A673 (cell line): Measurements from ENCODE around the gene DDX21. TPM values are rescaled to one million over a fixed set of nuclear protein-coding genes. Genes with fewer than 3 reads are reported as not detected.

Source experiments
- BruUV-seq: library from RNA; stranded (reverse); fragments of 400-500 nt; replicated peaks from 2 replicates; lab custom pipeline; 2021; lab: Mats Ljungman, UMichigan
- CTCF ChIA-PET: fragments of 300-600 bp; sonication (Branson Sonifier 250); formaldehyde crosslinking; loops from one replicate; lab custom pipeline; 2022; ENCODE audit warnings: antibody characterized with exemption; lab: Charles Lee
- POLR2A ChIA-PET: fragments of 300-600 bp; sonication (Branson Sonifier 250); formaldehyde crosslinking; loops from one replicate; lab custom pipeline; 2022; ENCODE audit warnings: antibody characterized with exemption; ENCODE audit not compliant: low non-redundant PET; lab: Charles Lee
- DNase-seq: peaks from one replicate; pipeline ENCODE4 v3.0.0-alpha.2; 2015; ENCODE audit warnings: low spot score
- H3K27ac ChIP-seq: fragments of 200-600 bp; sonication (generic); 2 replicates; pipeline ENCODE4 v1.5.1; 2016; ENCODE audit warnings: mixed run types, low read depth, mild to moderate bottlenecking, mixed read lengths, antibody characterized with exemption, low read length; ENCODE audit not compliant: poor library complexity, severe bottlenecking
- H3K27me3 ChIP-seq: fragments of 200-600 bp; sonication (generic); replicated peaks from 2 replicates; pipeline ENCODE4 v1.6.1; 2017; ENCODE audit warnings: mixed run types, low read depth, mild to moderate bottlenecking, mixed read lengths, antibody characterized with exemption, low read length; ENCODE audit not compliant: insufficient read depth, poor library complexity
- H3K36me3 ChIP-seq: fragments of 200-600 bp; sonication (generic); 2 replicates; pipeline ENCODE4 v1.6.1; 2016; ENCODE audit warnings: mixed run types, mild to moderate bottlenecking, mixed read lengths, antibody characterized with exemption, low read length; ENCODE audit not compliant: insufficient read depth, poor library complexity, severe bottlenecking
- H3K4me1 ChIP-seq: fragments of 200-600 bp; sonication (generic); 2 replicates; pipeline ENCODE4 v1.6.1; 2017; ENCODE audit warnings: mixed run types, mild to moderate bottlenecking, mixed read lengths, antibody characterized with exemption, low read length; ENCODE audit not compliant: insufficient read depth, poor library complexity, severe bottlenecking
- H3K4me3 ChIP-seq: fragments of 200-600 bp; sonication (generic); 2 replicates; pipeline ENCODE4 v1.5.1; 2016; ENCODE audit warnings: low read depth, mixed run types, mild to moderate bottlenecking, mixed read lengths, low read length; ENCODE audit not compliant: poor library complexity, severe bottlenecking
- H3K9me3 ChIP-seq: fragments of 200-600 bp; sonication (generic); 2 replicates; pipeline ENCODE4 v1.6.1; 2016; ENCODE audit warnings: mixed run types, low read depth, mild to moderate bottlenecking, mixed read lengths, antibody characterized with exemption, low read length; ENCODE audit not compliant: poor library complexity, severe bottlenecking
- CTCF ChIP-seq: fragments of 300-800, 200-600 bp; sonication (generic); conservative IDR thresholded peaks from 2 replicates; pipeline ENCODE4 v1.5.1; 2017; ENCODE audit warnings: low read depth, mild to moderate bottlenecking, antibody characterized with exemption, low read length, moderate library complexity, mixed read lengths
- EZH2 ChIP-seq: fragments of 200-600 bp; sonication (generic); IDR thresholded peaks from 2 replicates; pipeline ENCODE4 v1.6.1; 2017; ENCODE audit warnings: borderline replicate concordance, low read depth, mild to moderate bottlenecking, mixed read lengths, antibody characterized with exemption, low read length; ENCODE audit not compliant: poor library complexity, severe bottlenecking
- intact Hi-C: fragments of 100-400 bp; cut with micrococcal nuclease; formaldehyde crosslinking; loops from one replicate; pipeline ENCODE4 v1.10.0; 2022; ENCODE audit not compliant: unreplicated experiment
- total RNA-seq: library from RNA; stranded (reverse); gene quantifications from 2 replicates; pipeline ENCODE4 v1.2.3, GENCODE V29; 2021

Gene DDX21
- total RNA-seq, 1 experiment from 2014 or later: 188 TPM

GRCh38 chr10:68950598-68950997 is 5.4 kb upstream of the DDX21 start:
- intact Hi-C loops: no loop called here
- POLR2A ChIA-PET: no interaction called here
- H3K27ac ChIP-seq: no peak overlapping the region
- H3K4me1 ChIP-seq: no peaks in the 10 kb centered on the region
- no peaks in the 10 kb centered on the region for H3K9me3 ChIP-seq
- DNase-seq: no peak
- CTCF ChIA-PET: no interaction called here
- H3K36me3 ChIP-seq: peaks cover 34% of the 10 kb centered on the region
- no TSS peak for BruUV-seq
- H3K4me3 ChIP-seq: no peak overlapping the region
- H3K27me3 ChIP-seq: no peaks in the 10 kb centered on the region
- TF ChIP-seq CTCF: no peak
- no peak for TF ChIP-seq EZH2

- TF ChIP-seq EZH2 (no peak), CTCF (no peak)
- no peaks in the 10 kb centered on the region for H3K27me3 ChIP-seq
- POLR2A ChIA-PET: no interaction called here
- H3K27ac ChIP-seq: no peak overlapping the region
- H3K9me3 ChIP-seq: no peaks in the 10 kb centered on the region
- DNase-seq: no peak
- CTCF ChIA-PET: interaction anchor here (1.2 kb wide), 1 partner anchor 458 kb away, joined by 3 read pairs; no protein-coding TSS in a partner anchor
- intact Hi-C loops: loop anchor here (5.0 kb wide), 1 partner anchor 53 kb away; the partner anchor contains the start of gene DDX50
- H3K36me3 ChIP-seq: peaks cover 11% of the 10 kb centered on the region
- H3K4me1 ChIP-seq: no peaks in the 10 kb centered on the region
- H3K4me3 ChIP-seq: peak overlapping the region; percentile 74
- no TSS peak for BruUV-seq
Observed at GRCh38 chr10:68954904-68955303, 1.1 kb upstream of the DDX21 start.

GRCh38 chr10:68955355-68955831 is 577 bp upstream of the DDX21 start:
- Histone ChIP-seq H3K9me3 (no peaks in the 10 kb centered on the region), H3K4me3 (peak overlapping the region; percentile 74), H3K27ac (peak overlapping the region; percentile 86), H3K4me1 (no peaks in the 10 kb centered on the region), H3K36me3 (peaks cover 16% of the 10 kb centered on the region), H3K27me3 (no peaks in the 10 kb centered on the region)
- DNase-seq: no peak
- ChIA-PET CTCF (interaction anchor here (0.6 to 1.2 kb wide), 2 partner anchors 137 to 458 kb away, joined by 3 to 4 read pairs; no protein-coding TSS in a partner anchor), POLR2A (interaction anchor here (0.6 kb wide), 1 partner anchor 25 kb away, joined by 3 read pairs; no protein-coding TSS in a partner anchor)
- TSS peak; percentile 89 for BruUV-seq
- no peak for TF ChIP-seq EZH2
- TF ChIP-seq CTCF: no peak
- intact Hi-C loops: loop anchor here (5.0 kb wide), 1 partner anchor 53 kb away; the partner anchor contains the start of gene DDX50
